ENCODE measurements around the gene PIRT. TPM values are rescaled to one million over a fixed set of nuclear protein-coding genes. Genes with fewer than 3 reads are reported as not detected.

Gene PIRT
- total RNA-seq, 4 donors from 2014 or later, result 0.68 to 0.91 TPM; not detected in 2

DNA sequence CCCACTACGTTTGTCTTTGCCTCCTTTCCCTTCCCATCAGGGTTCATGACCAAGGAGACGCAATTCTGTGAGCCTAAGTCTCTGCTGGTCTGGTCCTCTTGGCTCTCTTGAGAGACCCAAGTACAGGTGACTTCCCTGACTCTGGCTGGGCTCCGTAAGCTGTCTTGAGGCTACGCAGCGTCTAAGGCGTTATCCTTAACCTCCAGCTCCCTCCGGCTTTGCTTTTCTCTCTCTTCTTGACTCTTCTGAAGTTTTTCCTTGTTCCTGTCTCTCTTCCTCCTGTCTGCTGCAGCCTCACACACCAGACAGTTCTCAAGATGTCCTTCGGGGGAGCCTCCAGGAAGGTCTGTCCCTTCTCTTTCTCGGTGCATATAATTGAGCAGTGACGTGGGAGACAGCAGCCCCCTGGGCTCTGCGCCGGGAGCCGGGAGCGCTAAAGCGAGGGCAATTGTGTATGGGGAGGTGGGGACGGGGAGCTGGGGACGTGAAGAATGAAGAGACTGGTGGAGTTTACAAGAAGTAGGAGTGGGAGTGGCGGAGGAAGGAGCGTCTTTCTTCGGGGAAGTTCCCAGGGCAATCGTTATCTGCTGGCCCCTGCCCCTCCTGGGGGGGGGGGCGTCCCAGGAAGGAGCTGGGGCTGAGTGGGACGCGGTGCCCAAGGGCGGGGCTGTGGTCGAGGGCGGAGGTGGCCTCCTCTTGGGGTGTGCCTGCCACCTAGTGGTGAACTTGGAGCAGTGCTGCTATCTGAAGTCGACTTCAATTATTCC is 6.9 kb upstream of the PIRT start:
- Histone ChIP-seq H3K27me3 (no peaks in the 10 kb centered on the region), H3K4me1 (peaks cover 10% of the 10 kb centered on the region), H3K27ac (peak overlapping the region; percentile 27), H3K4me3 (peak overlapping the region; percentile 55), H3K36me3 (no peaks in the 10 kb centered on the region), H3K9me3 (no peaks in the 10 kb centered on the region)
- WGBS, result 5% methylated on average over 28 of the region's 28 CpGs
- DNase-seq (ENCODE audit: low spot score in 2 of 2), result peak; percentile 89 to 90
- TF ChIP-seq POLR2A (IDR thresholded peaks at IDR 0.05), result no peak
- TF ChIP-seq, protein P1, sequence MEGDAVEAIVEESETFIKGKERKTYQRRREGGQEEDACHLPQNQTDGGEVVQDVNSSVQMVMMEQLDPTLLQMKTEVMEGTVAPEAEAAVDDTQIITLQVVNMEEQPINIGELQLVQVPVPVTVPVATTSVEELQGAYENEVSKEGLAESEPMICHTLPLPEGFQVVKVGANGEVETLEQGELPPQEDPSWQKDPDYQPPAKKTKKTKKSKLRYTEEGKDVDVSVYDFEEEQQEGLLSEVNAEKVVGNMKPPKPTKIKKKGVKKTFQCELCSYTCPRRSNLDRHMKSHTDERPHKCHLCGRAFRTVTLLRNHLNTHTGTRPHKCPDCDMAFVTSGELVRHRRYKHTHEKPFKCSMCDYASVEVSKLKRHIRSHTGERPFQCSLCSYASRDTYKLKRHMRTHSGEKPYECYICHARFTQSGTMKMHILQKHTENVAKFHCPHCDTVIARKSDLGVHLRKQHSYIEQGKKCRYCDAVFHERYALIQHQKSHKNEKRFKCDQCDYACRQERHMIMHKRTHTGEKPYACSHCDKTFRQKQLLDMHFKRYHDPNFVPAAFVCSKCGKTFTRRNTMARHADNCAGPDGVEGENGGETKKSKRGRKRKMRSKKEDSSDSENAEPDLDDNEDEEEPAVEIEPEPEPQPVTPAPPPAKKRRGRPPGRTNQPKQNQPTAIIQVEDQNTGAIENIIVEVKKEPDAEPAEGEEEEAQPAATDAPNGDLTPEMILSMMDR (IDR thresholded peaks at IDR 0.05), result peak; percentile 87 to 90

DNA sequence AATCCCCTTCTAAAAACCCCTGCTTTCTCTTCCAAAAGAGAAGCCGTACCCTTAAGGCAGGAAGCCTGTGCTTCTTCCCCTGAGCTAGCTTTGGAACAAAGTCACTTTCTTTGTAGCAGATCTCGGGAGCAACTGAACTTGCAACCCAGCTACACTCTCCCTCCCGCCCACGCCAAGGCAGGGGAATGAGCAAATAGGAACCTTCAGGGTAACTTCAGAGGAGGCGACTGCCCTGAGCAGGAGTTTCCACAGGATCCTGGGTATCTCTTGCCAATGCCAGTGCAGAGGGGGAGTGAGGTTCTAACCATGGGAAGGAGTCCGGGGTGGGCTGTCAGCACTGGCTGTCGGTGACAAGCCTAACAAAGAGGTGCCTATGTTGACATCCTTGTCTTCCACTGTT is 5.9 kb upstream of the PIRT start:
- no peak overlapping the region for H3K4me3 ChIP-seq
- no peak for DNase-seq (ENCODE audit: low spot score in 2 of 2)
- no peaks in the 10 kb centered on the region for H3K27me3 ChIP-seq
- H3K4me1 ChIP-seq, result peaks cover 10% of the 10 kb centered on the region
- TF ChIP-seq, protein P1 (IDR thresholded peaks at IDR 0.05), result no peak
- TF ChIP-seq EP300 (IDR thresholded peaks at IDR 0.05), result no peak
- TF ChIP-seq POLR2AphosphoS5 (IDR thresholded peaks at IDR 0.05), result no peak
- no peak for TF ChIP-seq POLR2A (IDR thresholded peaks at IDR 0.05)
- no peak overlapping the region for H3K27ac ChIP-seq
- H3K9me3 ChIP-seq, result no peaks in the 10 kb centered on the region
- 68% methylated on average over 7 of the region's 7 CpGs for WGBS
- no peaks in the 10 kb centered on the region for H3K36me3 ChIP-seq

DNA sequence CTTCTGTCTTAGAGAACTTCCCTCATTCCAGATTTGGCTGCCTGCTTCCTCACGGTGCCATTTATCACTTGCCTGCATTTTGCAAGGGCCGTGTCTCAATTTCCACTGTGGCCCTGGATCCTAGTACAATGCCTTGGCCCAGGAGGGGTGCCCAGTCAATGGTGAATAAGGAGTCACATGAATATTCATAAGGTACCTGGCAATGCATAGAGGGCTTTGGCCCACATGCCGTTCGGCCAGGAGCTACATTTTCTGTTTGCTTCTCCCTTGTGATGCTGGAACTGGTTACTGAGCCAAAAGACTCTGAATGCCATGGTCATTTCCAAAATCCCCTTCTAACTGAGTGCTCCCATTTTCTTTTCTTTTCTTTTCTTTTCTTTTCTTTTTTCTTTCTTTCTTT is 4.8 kb upstream of the PIRT start:
- H3K27ac ChIP-seq, result no peak overlapping the region
- peaks cover 10% of the 10 kb centered on the region for H3K4me1 ChIP-seq
- H3K9me3 ChIP-seq, result no peaks in the 10 kb centered on the region
- H3K36me3 ChIP-seq, result no peaks in the 10 kb centered on the region
- TF ChIP-seq EP300 (IDR thresholded peaks at IDR 0.05) (no peak), POLR2AphosphoS5 (IDR thresholded peaks at IDR 0.05) (no peak), POLR2A (IDR thresholded peaks at IDR 0.05) (no peak)
- TF ChIP-seq, protein P1 (IDR thresholded peaks at IDR 0.05), result no peak
- no peaks in the 10 kb centered on the region for H3K27me3 ChIP-seq
- DNase-seq (ENCODE audit: low spot score in 2 of 2), result no peak
- no peak overlapping the region for H3K4me3 ChIP-seq
- 75% methylated on average over 4 of the region's 4 CpGs for WGBS

DNA sequence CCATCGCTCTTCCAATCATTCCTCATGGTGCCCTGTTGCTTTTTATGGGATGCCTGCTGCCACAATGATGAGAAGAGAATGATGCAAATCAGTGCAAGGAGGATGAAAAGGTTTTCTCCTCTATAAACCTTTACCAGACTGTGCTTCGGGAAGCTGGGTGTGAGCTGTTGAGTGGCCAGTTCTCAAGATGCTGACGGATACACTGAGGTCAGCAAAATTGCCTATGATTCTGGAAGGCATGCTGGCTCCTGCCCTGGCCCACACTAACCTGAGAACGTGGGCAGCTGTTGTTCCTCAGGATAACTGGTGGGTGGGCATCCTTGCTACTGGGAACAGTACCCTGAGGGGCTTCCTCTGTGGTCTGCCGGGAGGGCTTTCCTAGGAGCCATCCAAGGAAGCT is 795 bp upstream of the PIRT start:
- no peak overlapping the region for H3K27ac ChIP-seq
- H3K27me3 ChIP-seq, result no peaks in the 10 kb centered on the region
- H3K9me3 ChIP-seq, result no peaks in the 10 kb centered on the region
- WGBS, result 82% methylated on average over 5 of the region's 5 CpGs
- TF ChIP-seq POLR2AphosphoS5 (IDR thresholded peaks at IDR 0.05) (no peak), POLR2A (IDR thresholded peaks at IDR 0.05) (no peak)
- TF ChIP-seq, protein P1 (IDR thresholded peaks at IDR 0.05), result no peak
- no peak overlapping the region for H3K4me3 ChIP-seq
- no peak for DNase-seq (ENCODE audit: low spot score in 2 of 2)
- H3K36me3 ChIP-seq, result no peaks in the 10 kb centered on the region
- H3K4me1 ChIP-seq, result peaks cover 7% of the 10 kb centered on the region

DNA sequence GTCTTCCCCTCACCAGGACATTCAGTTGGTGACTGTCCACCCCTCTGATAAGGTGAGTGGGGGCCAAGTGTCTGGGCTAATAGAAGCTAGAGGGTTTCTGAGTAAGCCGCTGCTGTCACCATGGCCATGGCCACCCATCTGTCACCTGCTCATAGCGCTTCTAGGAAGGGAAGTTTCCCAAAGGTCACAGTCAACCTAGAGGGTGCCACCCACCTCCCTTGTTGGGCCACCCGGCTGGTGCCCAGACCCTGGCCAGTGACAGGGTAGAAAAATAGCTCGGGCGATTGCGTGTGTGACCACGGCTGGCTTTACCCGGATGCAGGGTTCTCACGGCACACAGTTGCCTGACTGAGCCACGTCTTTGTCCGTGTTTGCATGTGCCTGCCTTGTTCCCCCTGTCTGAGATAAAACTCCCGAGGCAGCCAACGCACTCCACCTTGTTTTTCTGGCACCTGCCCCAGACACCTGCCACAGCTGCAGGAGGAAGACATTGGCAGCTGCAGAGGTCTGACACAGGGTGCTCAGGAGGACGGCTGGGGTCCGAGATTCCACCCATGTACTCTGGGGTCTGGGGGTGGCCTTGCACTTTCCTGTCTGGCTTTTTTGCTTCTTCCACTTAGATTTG is 809 bp downstream of the PIRT start:
- Histone ChIP-seq H3K27me3 (no peaks in the 10 kb centered on the region), H3K9me3 (no peaks in the 10 kb centered on the region), H3K4me1 (peaks cover 7% of the 10 kb centered on the region), H3K27ac (no peak overlapping the region), H3K36me3 (no peaks in the 10 kb centered on the region), H3K4me3 (no peak overlapping the region)
- TF ChIP-seq EP300 (IDR thresholded peaks at IDR 0.05) (no peak), POLR2AphosphoS5 (IDR thresholded peaks at IDR 0.05) (no peak), POLR2A (IDR thresholded peaks at IDR 0.05) (no peak)
- TF ChIP-seq, protein P1 (IDR thresholded peaks at IDR 0.05), result no peak
- WGBS, result 74% methylated on average over 8 of the region's 15 CpGs
- no peak for DNase-seq (ENCODE audit: low spot score in 2 of 2)
